H7 (cell line): ENCODE data around the gene C9orf50. TPM values are rescaled to one million over a fixed set of nuclear protein-coding genes. Genes with fewer than 3 reads are reported as not detected.

ENCODE experiments used
- DNase-seq: peaks from one replicate; pipeline ENCODE4 v3.0.0; 2012
- H3K27me3 ChIP-seq: 2 replicates; pipeline ENCODE4 v1.6.0; 2011; ENCODE audit warnings: mild to moderate bottlenecking, low read length; ENCODE audit not compliant: control insufficient read depth, insufficient read depth
- H3K36me3 ChIP-seq: replicated peaks from 2 replicates; pipeline ENCODE4 v1.5.1; 2011; ENCODE audit warnings: low read length; ENCODE audit not compliant: control insufficient read depth, insufficient read depth
- H3K4me3 ChIP-seq: 2 replicates; pipeline ENCODE4 v1.5.1; 2011; ENCODE audit warnings: low read depth, mild to moderate bottlenecking, control low read depth, low read length, moderate library complexity; ENCODE audit not compliant: insufficient read depth
- total RNA-seq: library from RNA; depleted of rRNA; stranded (reverse); fragments of >200 nt; shearing (Covaris generic); gene quantifications from 2 replicates; pipeline ENCODE4 v1.2.3, GENCODE V29; 2014

C9orf50 gene
- total RNA-seq, 1 experiment from 2014 or later, result not detected

DNA sequence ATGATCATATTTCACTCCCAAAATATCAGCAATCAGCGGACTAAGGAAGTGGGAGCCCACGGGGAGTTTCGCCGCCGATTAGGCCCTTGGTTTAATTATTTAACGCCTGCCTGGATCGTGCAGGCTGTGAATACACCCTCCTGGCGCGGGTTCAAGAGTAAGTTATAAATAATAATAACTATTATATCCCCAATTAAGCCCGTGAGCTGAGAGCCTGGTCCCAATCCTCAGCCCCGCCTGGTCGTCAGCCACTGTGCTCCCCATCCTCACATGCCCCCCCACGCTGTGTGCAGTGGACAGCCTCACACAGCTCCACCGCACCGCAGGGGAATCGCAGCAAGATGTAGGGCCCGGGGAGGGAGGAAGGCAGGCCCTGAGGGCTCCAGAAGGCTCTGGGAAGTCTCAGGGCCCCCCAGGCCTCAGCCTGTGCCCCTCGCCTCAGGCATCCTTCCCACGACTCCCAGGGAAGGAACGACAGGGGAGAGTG is 33.7 kb upstream of the C9orf50 start:
- no peak overlapping the region for H3K4me3 ChIP-seq
- no peaks in the 10 kb centered on the region for H3K36me3 ChIP-seq
- no peaks in the 10 kb centered on the region for H3K27me3 ChIP-seq
- no peak for DNase-seq

DNA sequence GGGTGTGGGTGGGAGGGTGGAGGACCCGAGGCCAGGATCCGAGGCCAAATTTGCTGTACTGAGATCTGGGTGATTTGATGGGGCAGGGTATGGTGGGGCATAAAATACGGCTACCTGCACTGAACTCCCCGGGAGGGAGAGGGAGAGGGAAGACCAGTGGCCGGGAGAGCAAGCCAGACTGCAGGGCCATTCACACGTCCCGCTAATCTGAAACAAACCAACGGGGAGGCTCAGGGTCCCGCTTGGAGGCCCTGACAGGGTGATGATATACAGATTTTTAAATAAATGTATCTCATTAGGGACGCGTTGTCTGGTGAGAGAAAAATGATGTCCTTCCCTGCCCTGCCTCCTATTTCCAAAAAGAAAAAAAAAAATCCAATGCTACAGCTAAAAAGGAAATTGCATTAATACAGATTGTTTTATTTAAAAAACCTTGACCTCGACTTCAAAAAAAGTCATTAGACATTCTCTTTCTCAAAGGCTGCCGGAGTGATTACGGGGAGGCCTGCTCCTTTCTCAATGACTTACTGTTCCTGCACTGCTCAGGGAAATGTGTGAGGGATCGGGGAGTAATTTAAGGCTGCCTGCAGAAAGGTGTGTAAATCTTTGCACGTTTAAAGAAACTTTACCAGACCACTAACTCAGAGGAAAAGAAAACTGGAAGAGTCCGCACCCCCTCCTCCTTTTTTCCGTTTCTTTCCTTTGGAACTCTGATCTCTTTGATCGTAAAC is 33.1 kb upstream of the C9orf50 start:
- H3K36me3 ChIP-seq, result no peaks in the 10 kb centered on the region
- DNase-seq, result no peak
- no peaks in the 10 kb centered on the region for H3K27me3 ChIP-seq
- H3K4me3 ChIP-seq, result no peak overlapping the region

DNA sequence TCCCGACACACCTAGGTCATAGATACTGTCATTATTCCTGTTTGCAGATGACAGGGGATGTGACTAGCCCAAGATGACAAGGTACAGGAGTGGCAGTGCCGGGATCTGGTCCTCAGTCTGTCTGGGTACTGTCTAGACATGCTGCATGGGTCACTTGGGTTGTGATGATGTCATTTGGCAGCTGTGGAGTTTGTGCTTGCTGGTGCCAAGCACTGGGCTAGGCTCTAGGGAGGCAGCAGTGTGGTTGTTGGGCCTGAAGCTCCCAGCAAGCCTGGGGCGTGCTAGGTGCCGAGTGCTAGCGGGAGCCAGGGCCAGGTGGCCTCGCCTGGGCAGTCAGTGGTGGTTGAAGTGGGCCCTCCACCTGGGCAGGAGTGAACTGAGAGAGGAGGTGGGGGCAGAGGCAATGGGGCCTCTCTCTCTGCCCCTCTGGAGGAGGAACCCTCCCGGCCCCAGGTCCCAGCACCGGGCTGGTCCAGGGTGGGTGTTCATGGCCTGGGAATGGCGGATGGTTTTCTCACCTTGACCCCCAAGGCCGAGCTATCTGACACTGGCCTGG is 29.9 kb upstream of the C9orf50 start:
- no peaks in the 10 kb centered on the region for H3K27me3 ChIP-seq
- DNase-seq, result no peak
- H3K36me3 ChIP-seq, result no peaks in the 10 kb centered on the region
- H3K4me3 ChIP-seq, result no peak overlapping the region

DNA sequence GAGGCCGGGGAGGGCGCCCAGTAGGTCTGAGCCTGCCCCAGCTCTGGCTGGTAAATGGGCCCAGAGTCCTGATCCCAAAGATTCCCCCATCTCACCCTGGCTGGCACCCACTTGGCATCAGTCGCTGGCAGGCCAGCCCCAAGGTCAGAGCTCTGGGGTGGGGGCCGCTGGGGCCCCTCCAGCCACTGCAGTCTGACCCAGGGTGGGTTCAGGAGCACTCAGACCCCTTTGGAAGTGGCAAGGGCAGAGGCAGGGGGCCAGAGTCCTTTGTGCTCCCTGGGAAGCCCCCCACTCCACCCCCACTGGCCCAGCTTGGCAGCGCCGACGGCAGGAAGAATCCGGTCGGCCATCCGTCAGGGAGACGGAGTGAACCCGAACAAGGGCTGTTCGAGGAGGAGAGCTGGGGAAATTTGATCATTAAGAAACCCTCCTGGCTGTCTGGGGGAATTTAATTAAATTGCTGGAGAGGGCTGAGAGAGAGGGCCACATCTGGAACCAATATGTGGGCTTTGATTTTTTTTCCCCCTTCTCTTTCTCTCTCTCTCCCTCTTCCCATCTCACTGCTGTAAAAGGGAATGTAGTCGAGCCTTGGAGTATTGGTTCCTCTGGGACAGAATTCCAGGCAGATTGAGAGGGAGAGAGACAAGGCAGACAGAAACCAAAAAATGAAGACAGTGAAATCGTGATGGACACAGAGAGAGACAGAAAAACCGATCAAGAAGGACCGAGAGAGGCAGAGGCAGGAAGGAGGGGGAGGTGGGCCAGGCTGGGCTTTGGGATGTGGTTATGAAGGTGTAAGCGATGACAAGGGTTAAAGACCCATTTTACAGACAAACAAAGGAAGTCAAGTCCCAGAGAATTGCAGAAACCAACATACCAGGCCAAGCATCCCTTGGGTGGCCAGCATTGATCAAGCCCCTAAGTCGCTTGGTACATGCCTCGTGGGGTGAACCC is 29.1 kb upstream of the C9orf50 start:
- DNase-seq, result no peak

DNA sequence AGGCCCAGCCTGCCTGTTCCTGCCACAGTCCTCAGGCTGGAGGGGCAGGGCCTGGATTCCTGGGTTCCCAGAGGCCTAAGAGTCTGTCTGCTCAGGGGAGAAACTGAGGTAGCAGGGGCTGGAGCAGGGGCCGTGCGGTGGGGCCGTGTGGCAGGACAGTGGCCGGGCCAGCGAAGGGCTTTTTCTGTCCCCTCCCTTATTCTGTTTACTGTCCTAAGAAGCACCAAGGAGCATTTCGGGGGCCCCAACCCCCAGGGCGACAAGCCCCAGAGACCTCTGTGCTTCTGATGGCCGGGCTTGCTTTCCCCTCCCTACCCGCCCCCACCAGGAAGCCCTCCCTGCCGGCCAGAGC is 27.8 kb upstream of the C9orf50 start:
- H3K27me3 ChIP-seq, result no peaks in the 10 kb centered on the region
- DNase-seq, result peak; percentile 66
- no peaks in the 10 kb centered on the region for H3K36me3 ChIP-seq
- H3K4me3 ChIP-seq, result no peak overlapping the region

More for the DNA sequence above, 29.1 kb upstream of the C9orf50 start:
- H3K27me3 ChIP-seq, result no peaks in the 10 kb centered on the region
- no peak overlapping the region for H3K4me3 ChIP-seq
- no peaks in the 10 kb centered on the region for H3K36me3 ChIP-seq

DNA sequence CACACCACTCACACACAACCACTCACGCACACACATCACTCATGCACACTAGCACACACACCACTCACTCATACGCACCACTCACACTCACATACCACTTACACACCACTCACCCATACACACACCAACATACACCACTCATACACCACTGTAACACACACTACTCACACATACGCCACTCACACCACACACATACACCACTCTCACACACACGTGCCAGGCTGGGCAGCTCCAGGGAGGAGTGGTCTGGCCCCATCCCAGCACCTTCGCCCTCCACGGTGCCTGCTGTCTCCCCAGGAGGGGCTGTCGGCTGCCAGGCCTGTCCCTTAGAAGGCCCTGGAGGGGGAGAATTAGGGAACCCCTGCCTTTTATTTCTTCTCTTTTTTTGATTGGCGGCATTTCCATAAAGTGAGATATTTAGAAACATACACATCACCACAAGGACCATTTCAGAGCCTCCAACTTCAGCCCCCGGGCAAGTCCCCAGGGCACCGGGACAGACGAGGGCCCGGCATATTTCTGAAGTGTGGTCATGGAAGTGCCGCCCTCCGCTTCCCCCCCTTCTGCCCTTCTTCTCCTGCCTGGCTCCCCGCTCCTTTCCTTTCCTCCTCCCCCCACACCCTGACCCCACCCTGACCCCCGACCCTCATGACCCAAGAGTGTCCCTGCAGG is 27.3 kb upstream of the C9orf50 start:
- Histone ChIP-seq H3K36me3 (no peaks in the 10 kb centered on the region), H3K4me3 (no peak overlapping the region), H3K27me3 (no peaks in the 10 kb centered on the region)
- DNase-seq, result peak; percentile 61

DNA sequence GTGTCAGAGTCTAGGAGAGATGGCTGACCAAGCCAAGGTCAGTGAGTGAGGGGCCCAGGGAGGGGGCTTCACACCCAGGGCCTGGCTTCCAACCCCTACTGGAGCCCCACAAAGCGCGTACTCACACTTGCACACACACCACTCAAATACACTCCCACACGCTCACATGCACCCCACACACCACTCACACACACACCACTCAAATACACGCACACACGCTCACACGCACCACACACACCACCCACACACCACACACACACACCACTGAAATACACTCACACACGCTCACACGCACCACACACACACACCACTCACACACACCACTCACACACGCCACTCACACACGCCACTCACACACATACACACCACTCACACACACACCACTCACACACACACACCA is 26.7 kb upstream of the C9orf50 start:
- H3K27me3 ChIP-seq, result no peaks in the 10 kb centered on the region
- no peak overlapping the region for H3K4me3 ChIP-seq
- no peaks in the 10 kb centered on the region for H3K36me3 ChIP-seq
- DNase-seq, result no peak

DNA sequence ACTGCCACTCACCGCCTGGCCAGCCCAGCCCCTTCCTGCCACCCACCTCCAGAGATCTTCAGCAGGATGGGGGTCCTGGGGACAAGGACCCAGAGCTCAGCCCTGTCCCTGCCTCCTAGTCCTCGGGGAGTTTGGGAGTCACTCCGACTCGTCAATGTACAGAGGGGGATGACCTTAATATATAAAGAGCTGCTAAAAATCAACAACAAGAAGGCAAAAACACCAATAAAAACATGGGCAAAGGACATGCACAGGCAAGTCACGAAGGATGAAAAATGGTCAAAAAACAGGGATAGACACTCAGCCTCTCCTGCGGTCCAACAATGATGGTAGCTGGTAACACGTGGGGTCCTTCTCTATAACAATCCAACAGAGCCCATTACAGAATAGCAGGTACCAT is 25.8 kb upstream of the C9orf50 start:
- H3K36me3 ChIP-seq, result no peaks in the 10 kb centered on the region
- no peak overlapping the region for H3K4me3 ChIP-seq
- DNase-seq, result no peak
- H3K27me3 ChIP-seq, result no peaks in the 10 kb centered on the region

DNA sequence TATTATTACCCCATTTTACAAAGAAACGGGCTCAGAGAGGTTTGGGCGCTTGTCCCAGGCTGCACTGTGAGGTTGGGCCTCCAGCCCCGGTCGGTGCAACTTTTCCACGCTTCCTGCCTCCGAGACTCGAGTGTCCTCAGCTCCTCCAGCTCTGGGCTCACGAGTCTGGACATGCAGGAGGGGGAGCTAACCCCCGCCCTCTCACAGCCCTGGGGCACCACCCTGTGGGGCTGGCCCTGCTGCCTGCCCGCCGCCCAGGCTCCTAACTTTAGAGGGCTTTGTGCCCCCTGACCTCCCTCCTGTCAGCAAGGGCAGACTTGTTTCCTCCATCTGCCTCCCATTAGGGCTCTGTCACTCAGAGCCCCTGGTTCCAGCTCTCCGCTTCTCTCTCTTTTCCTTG is 25.4 kb upstream of the C9orf50 start:
- Histone ChIP-seq H3K27me3 (no peaks in the 10 kb centered on the region), H3K36me3 (no peaks in the 10 kb centered on the region), H3K4me3 (no peak overlapping the region)
- peak; percentile 53 for DNase-seq

DNA sequence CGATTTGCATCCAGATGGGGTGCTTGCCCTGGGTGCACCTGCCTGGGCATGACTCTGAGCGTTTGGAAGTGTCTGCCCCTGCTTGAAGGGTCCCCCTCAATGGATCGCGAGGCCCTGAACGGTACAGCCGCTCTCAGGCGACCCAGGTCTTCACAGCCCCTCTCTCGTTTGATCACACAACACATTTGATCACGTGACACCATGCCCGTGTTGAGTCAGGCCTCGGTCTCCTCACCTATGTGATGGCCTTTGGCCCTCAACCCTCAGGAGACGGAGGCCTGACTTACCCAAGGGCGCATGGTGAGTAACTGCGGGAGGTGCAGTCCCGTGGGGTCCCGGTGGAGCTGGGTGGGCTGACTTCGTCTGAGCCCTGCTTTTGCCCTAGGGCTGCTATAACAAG is 24.0 kb upstream of the C9orf50 start:
- Histone ChIP-seq H3K36me3 (no peaks in the 10 kb centered on the region), H3K4me3 (no peak overlapping the region), H3K27me3 (no peaks in the 10 kb centered on the region)
- no peak for DNase-seq

DNA sequence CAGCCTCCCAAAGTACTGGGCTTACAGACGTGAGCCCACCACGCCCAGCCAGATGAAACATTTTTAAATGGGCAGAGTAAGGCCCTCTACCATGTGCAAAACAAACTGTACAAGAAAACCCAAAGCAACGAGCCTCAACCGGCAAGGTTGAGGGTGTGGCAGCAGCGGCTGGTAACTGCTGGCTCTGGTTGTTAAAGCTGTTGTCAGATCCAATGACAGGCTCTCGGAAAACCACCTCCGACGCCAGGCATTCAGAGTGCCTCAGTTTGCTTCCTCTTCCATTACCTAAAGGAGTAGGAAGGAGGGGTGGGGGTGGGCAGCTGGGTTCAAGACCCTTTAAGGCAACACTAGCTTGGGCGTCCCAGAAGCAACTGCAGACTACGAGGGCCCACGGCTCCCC is 23.5 kb upstream of the C9orf50 start:
- Histone ChIP-seq H3K4me3 (no peak overlapping the region), H3K27me3 (no peaks in the 10 kb centered on the region), H3K36me3 (no peaks in the 10 kb centered on the region)
- DNase-seq, result no peak

DNA sequence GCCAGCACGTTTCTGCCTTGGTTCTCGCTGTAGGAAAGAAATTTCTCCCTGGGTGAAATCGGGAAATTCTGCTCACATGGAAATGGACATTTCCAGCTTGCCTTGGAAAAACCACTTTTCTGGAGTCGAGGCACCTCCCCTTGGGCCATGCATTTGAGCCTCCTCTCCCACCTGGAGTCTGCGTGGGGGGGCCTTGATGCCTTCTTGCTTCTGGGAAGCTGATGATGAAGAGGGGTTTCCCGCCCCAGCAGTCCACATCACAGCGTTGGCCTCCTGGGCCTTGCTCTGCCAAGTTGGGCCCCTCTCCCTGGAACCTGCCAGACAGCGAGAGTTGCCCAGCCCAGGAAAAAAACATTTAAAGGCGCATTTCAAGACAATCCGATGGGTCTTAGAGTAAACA is 22.8 kb upstream of the C9orf50 start:
- H3K36me3 ChIP-seq, result peaks cover 6% of the 10 kb centered on the region
- no peak overlapping the region for H3K4me3 ChIP-seq
- no peak for DNase-seq
- H3K27me3 ChIP-seq, result no peaks in the 10 kb centered on the region

DNA sequence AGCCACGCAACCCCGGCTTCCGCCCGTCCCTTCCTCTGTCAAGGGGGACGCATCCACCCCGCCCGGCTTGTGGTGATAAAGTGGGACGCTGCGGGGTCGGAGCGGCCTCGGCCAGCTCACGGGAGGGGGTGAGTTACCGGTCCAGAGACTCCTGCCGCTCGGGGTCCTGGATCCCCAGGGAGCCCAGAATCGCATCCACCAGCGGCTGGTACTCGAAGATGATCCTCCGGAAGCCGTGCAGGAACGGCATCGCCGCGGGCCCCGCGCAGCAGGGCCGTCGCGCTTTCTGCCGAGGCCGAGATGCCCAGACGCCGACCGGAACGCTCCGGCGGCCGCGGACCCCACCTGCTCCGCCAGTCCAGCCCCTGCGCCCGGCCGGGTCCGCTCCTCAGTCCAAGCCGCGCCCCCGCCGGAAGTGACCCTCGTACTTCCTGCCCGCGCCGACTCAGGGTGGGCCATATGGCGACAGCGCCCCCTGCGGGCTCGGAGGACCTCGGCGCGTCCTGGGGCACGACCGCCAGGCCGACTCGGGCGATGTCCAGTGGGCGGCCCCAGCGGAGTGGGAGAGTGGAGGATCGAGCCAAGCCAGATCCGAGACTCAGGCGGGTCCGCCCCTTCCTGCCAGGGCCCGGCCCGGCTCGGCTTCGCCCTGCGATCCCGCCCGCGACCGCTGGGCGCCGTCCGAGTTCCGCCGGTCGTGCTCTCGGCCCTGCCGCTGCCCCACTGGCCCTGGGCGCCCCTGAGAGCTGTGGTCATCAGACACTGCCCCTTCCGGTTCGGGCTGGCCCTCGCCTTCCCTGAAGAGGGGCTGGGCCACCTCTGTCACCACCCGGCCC is 21.1 kb upstream of the C9orf50 start, which contains the start of gene ASB6:
TSS of gene ASB6 (minus strand) at position 402 of the 836 bp plus-strand sequence. CDS start at position 250, 152 bp downstream.
- Histone ChIP-seq H3K4me3 (peak within 1 kb of the TSS; percentile 96), H3K27me3 (no peaks in the 10 kb centered on the region), H3K36me3 (peaks cover 18% of the 10 kb centered on the region)
- DNase-seq, result peak; percentile 100
